ENCODE data around the gene FSCN2. TPM values are rescaled to one million over a fixed set of nuclear protein-coding genes. Genes with fewer than 3 reads are reported as not detected.

Gene FSCN2
- 1 to 10 TPM in 1 of 2 experiments, under 1 TPM in 1; 0.94 to 1.7 TPM for total RNA-seq

- POLR2A ChIA-PET: no interaction called here
- Mint-ChIP-seq H3K4me1 (no peaks in the 10 kb centered on the region), H3K9me3 (no peaks in the 10 kb centered on the region), H3K4me3 (no peak within 1 kb of the TSS), H3K27ac (no peak within 1 kb of the TSS), H3K36me3 (no peaks in the 10 kb centered on the region), H3K27me3 (no peaks in the 10 kb centered on the region)
- DNase-seq (no peak), ATAC-seq (ENCODE audit: low read depth) (no peak)
Measured at GRCh38 chr17:81527591-81528383, at the start of gene FSCN2. Gene FSCN2 (plus strand): TSS chr17:81528377. CDS start chr17:81528532, 155 bp downstream.

GRCh38 chr17:81479175-81480071, 48.8 kb upstream of the FSCN2 start:
- POLR2A ChIA-PET: no interaction called here
- H3K4me3 Mint-ChIP-seq: no peak overlapping the region

GRCh38 chr17:81480140-81481072, 47.8 kb upstream of the FSCN2 start:
- Mint-ChIP-seq H3K4me3 (no peak overlapping the region), H3K27me3 (peaks cover 36% of the 10 kb centered on the region), H3K9me3 (no peaks in the 10 kb centered on the region), H3K27ac (no peak overlapping the region), H3K4me1 (peaks cover 5% of the 10 kb centered on the region), H3K36me3 (no peaks in the 10 kb centered on the region)
- DNase-seq: no peak
- ATAC-seq (ENCODE audit: low read depth): no peak
- POLR2A ChIA-PET: no interaction called here

More at GRCh38 chr17:81479175-81480071, 48.8 kb upstream of the FSCN2 start:
- Mint-ChIP-seq H3K36me3 (no peaks in the 10 kb centered on the region), H3K9me3 (no peaks in the 10 kb centered on the region), H3K27ac (no peak overlapping the region), H3K27me3 (peaks cover 36% of the 10 kb centered on the region), H3K4me1 (peaks cover 5% of the 10 kb centered on the region)
- no peak for DNase-seq
- no peak for ATAC-seq (ENCODE audit: low read depth)

GRCh38 chr17:81481073-81481799, 46.9 kb upstream of the FSCN2 start:
- Mint-ChIP-seq H3K27me3 (peaks cover 40% of the 10 kb centered on the region), H3K4me3 (peak overlapping the region; percentile 66), H3K36me3 (no peaks in the 10 kb centered on the region), H3K9me3 (no peaks in the 10 kb centered on the region), H3K27ac (no peak overlapping the region), H3K4me1 (peaks cover 9% of the 10 kb centered on the region)
- POLR2A ChIA-PET: interaction anchor here (0.6 to 0.9 kb wide), 2 partner anchors 26 to 196 kb away, joined by 3 to 4 read pairs; no protein-coding TSS in a partner anchor
- DNase-seq (peak; percentile 79), ATAC-seq (ENCODE audit: low read depth) (peak; percentile 56)

DNA sequence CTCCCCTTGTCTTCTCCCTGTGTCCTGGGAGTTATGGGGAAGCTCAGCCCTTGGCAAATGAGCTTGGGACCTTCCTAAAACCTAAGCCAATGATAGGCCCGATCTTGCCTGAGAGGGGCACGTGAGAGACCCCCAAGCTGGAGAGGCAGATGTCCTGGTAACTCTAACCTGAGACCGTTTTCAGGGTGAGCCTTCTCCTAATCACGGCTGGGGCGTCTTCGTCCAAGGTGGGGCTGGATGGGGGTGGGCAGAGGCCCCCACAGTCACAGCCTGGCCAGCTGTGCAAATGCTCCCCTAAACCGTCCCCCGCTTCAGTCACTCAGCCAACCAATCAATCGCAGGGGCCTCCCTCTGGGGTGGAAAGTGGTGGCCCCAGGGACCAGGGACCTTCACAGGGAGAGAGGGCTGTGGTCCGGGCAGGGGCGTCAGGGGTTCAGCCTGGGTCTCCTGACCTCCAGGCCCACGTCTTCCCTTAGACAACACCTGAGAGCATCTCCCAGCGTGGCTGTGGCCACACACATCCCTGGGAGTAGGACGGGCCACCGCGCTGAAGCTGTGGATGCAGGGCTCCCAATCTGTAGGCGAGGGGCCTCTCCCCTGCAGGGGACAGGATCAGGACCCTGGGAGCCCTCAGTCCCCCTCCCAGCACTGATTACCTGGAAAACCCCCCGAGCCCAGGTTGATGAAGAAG, 46.2 kb upstream of the FSCN2 start:
- ATAC-seq (ENCODE audit: low read depth) (no peak), DNase-seq (no peak)
- H3K27me3 Mint-ChIP-seq: peaks cover 43% of the 10 kb centered on the region
- POLR2A ChIA-PET: interaction anchor here (0.6 to 0.9 kb wide), 2 partner anchors 25 to 197 kb away, joined by 3 to 4 read pairs; no protein-coding TSS in a partner anchor
- no peaks in the 10 kb centered on the region for H3K9me3 Mint-ChIP-seq
- no peaks in the 10 kb centered on the region for H3K36me3 Mint-ChIP-seq
- peak overlapping the region; percentile 66 for H3K4me3 Mint-ChIP-seq
- H3K4me1 Mint-ChIP-seq: peaks cover 9% of the 10 kb centered on the region
- H3K27ac Mint-ChIP-seq: no peak overlapping the region

DNA sequence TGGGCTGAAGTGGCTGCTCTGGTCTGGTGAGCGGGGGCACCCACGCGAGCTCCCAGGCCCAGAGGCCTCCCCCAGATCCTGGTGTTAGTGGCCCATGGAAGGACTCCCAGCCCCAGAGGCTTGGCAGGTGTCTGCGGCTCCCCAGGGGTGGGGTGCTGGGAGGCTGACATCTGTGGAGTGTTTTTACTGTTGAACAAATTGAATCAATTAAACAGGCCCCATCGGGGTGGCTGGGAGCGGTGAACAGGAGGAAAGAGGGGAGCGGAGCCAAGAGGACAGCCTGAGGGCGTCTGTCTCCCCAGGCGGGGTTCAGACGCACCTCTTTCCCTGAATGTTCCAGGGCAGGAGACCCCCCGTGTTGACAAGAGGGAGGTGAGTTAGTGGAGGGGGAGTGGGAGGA, 45.5 kb upstream of the FSCN2 start:
- Mint-ChIP-seq H3K4me1 (peaks cover 9% of the 10 kb centered on the region), H3K9me3 (no peaks in the 10 kb centered on the region), H3K27ac (no peak overlapping the region), H3K4me3 (no peak overlapping the region), H3K36me3 (no peaks in the 10 kb centered on the region), H3K27me3 (peaks cover 43% of the 10 kb centered on the region)
- POLR2A ChIA-PET: no interaction called here
- ATAC-seq (ENCODE audit: low read depth) (no peak), DNase-seq (no peak)

- no peaks in the 10 kb centered on the region for H3K36me3 Mint-ChIP-seq
- H3K27ac Mint-ChIP-seq: no peak overlapping the region
- peaks cover 41% of the 10 kb centered on the region for H3K27me3 Mint-ChIP-seq
- no peaks in the 10 kb centered on the region for H3K9me3 Mint-ChIP-seq
- peaks cover 9% of the 10 kb centered on the region for H3K4me1 Mint-ChIP-seq
- POLR2A ChIA-PET: no interaction called here
- DNase-seq: peak; percentile 58
- H3K4me3 Mint-ChIP-seq: peak overlapping the region; percentile 28
- ATAC-seq (ENCODE audit: low read depth): no peak
Measured at GRCh38 chr17:81483085-81483861, 44.9 kb upstream of the FSCN2 start.

DNA sequence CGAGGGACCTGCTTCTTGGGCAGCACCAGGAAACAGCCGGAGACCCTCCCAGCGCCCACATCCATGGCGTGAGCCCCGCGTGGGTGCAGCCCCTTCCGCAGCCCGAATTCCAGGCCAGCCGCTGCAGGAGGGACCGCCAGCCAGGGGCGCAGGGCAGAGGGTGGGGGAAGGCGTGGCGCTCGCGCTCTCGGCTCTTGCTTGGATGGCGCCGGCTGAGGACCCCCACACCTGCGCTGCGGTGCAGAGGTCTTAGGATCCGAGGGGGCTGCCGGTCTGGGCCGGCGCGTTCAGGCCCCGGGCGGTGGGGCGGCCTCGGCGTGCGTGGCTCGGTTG, 44.3 kb upstream of the FSCN2 start:
- no peak for ATAC-seq (ENCODE audit: low read depth)
- Mint-ChIP-seq H3K9me3 (no peaks in the 10 kb centered on the region), H3K27me3 (peaks cover 41% of the 10 kb centered on the region), H3K27ac (no peak overlapping the region), H3K4me3 (peak overlapping the region; percentile 10), H3K4me1 (peaks cover 9% of the 10 kb centered on the region), H3K36me3 (no peaks in the 10 kb centered on the region)
- POLR2A ChIA-PET: interaction anchor here (1.1 to 1.3 kb wide), 2 partner anchors 23 to 24 kb away, joined by 3 to 6 read pairs; no protein-coding TSS in a partner anchor
- no peak for DNase-seq

DNA sequence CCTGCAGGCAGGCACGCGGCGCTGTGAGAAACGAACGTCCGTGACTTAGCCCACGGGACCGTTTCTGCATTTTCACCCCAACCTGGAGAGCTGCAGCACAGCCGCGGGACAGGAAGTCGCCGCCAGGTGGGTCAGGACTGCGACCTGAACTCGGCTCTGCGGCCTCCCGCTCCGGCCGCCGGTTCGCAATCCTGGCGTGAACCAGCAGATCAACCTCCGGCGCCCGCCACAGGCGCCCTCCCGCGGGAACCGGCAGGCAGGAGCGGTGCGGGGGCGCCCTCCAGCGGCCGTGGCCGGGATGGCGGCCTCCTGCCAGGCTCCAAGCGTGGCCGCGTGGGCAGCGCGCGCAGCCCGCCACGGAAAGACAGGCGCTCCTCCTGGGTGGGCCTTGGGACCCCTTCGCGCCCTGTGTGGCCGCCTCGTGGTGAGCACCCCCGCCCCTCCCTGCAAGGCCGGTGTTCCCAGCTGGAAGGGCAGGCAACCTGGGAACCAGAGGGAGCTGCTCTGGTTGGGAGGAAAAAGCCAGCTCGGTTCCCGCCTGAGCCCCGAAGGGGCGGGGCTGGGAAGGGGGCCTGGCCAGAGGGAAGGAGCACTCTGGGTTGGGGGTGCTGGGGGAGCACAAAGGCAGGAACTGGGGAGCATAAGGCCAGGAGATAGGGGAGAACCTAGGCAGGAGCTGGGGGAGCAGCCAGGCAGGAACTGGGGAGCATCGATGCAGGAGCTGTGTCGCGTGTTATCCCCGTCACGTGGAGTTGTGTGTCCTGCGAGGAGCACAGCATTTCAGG, 43.8 kb upstream of the FSCN2 start:
- peak; percentile 57 for ATAC-seq (ENCODE audit: low read depth)
- Mint-ChIP-seq H3K36me3 (no peaks in the 10 kb centered on the region), H3K27ac (no peak overlapping the region), H3K4me3 (peak overlapping the region; percentile 10), H3K27me3 (peaks cover 38% of the 10 kb centered on the region), H3K9me3 (no peaks in the 10 kb centered on the region), H3K4me1 (peaks cover 9% of the 10 kb centered on the region)
- peak; percentile 97 for DNase-seq
- POLR2A ChIA-PET: interaction anchor here (0.7 to 1.4 kb wide), 8 partner anchors 23 to 193 kb away, joined by 3 to 12 read pairs (median 4); partner anchors contain the start of genes ACTG1 and SLC38A10

GRCh38 chr17:81486199-81486810, 41.9 kb upstream of the FSCN2 start:
- no peak for DNase-seq
- Mint-ChIP-seq H3K4me3 (no peak overlapping the region), H3K9me3 (no peaks in the 10 kb centered on the region), H3K4me1 (peaks cover 12% of the 10 kb centered on the region), H3K27me3 (peaks cover 32% of the 10 kb centered on the region), H3K27ac (no peak overlapping the region), H3K36me3 (no peaks in the 10 kb centered on the region)
- ATAC-seq (ENCODE audit: low read depth): no peak
- POLR2A ChIA-PET: interaction anchor here (1.4 kb wide), 1 partner anchor 66 kb away, joined by 5 read pairs; the partner anchor contains the start of gene FAAP100
